SK-N-SH (cell line): ENCODE results near the gene GDPD5. TPM values are rescaled to one million over a fixed set of nuclear protein-coding genes. Genes with fewer than 3 reads are reported as not detected.

ENCODE experiments used
- CTCF ChIA-PET: fragments of 300-600, 350-600 bp; formaldehyde crosslinking; extraction: SDS; loops from one replicate; lab custom pipeline; 2021; lab: Yijun Ruan, JAX
- POLR2A ChIA-PET: fragments of 350-600 bp; sonication (Branson Sonifier 250); formaldehyde crosslinking; extraction: SDS; loops from one replicate; lab custom pipeline; 2020; ENCODE audit warnings: antibody characterized with exemption, inconsistent platforms; lab: Yijun Ruan, JAX
- DNase-seq: peaks from one replicate; pipeline ENCODE4 v3.0.0; 2012
- H2AFZ ChIP-seq: fragments of 200-600 bp; sonication (generic); 2 replicates; pipeline ENCODE4 v1.8.1; 2016; ENCODE audit warnings: antibody characterized with exemption, mild to moderate bottlenecking, low read depth
- H3F3A ChIP-seq: fragments of 200-600 bp; sonication (generic); replicated peaks from 2 replicates; pipeline ENCODE3; 2016; ENCODE audit warnings: antibody characterized with exemption, mild to moderate bottlenecking; ENCODE audit not compliant: insufficient read depth
- H3K27ac ChIP-seq, 2 experiments: fragments of 200-500 bp in 1 of 2; fragments of 200-600 bp in 1 of 2; sonication (Bioruptor generic) in 1 of 2; sonication (generic), shearing (Covaris generic) in 1 of 2; 2 replicates each; pipeline versions ENCODE4 v1.5.1 to v1.6.1; 2014 to 2016; ENCODE audit warnings: low read depth in 2 of 2, inconsistent platforms in 1 of 2, low read length in 1 of 2, mild to moderate bottlenecking in 1 of 2, mixed read lengths in 1 of 2
- H3K27me3 ChIP-seq: fragments of 200-600 bp; sonication (generic), shearing (Covaris generic); 2 replicates; pipeline ENCODE4 v1.6.1; 2016; ENCODE audit warnings: mixed run types; ENCODE audit not compliant: insufficient read depth
- H3K36me3 ChIP-seq, 2 experiments: fragments of 200-500 bp in 1 of 2; fragments of 200-600 bp in 1 of 2; sonication (Bioruptor generic) in 1 of 2; sonication (generic) in 1 of 2; replicated peaks in 1 of 2; 2 replicates each; pipeline versions ENCODE3 to v1.5.1; 2014 to 2016; ENCODE audit warnings: low read length in 1 of 2, mild to moderate bottlenecking in 1 of 2; ENCODE audit not compliant: insufficient read depth in 2 of 2, control insufficient read depth in 1 of 2
- H3K4me1 ChIP-seq, 2 experiments: fragments of 200-500 bp in 1 of 2; fragments of 200-600 bp in 1 of 2; sonication (Bioruptor generic) in 1 of 2; sonication (generic), shearing (Covaris generic) in 1 of 2; 2 replicates each; pipeline versions ENCODE4 v1.5.1 to v1.6.1; 2014 to 2016; ENCODE audit warnings: low read depth in 1 of 2, low read length in 1 of 2, mixed run types in 1 of 2; ENCODE audit not compliant: insufficient read depth in 2 of 2, control insufficient read depth in 1 of 2
- H3K4me2 ChIP-seq: fragments of 200-600 bp; sonication (generic), shearing (Covaris generic); 2 replicates; pipeline ENCODE4 v1.6.1; 2017; ENCODE audit warnings: mixed run types
- H3K4me3 ChIP-seq, 2 experiments: fragments of 200-500 bp in 1 of 2; fragments of 200-600 bp in 1 of 2; sonication (Bioruptor generic) in 1 of 2; sonication (generic), shearing (Covaris generic) in 1 of 2; 2 replicates each; pipeline versions ENCODE4 v1.5.1 to v1.8.1; 2014 to 2016; ENCODE audit warnings: low read depth in 2 of 2, inconsistent platforms in 1 of 2, low read length in 1 of 2, mild to moderate bottlenecking in 1 of 2, mixed read lengths in 1 of 2, moderate library complexity in 1 of 2
- H3K79me2 ChIP-seq: fragments of 200-600 bp; sonication (generic); 2 replicates; pipeline ENCODE4 v1.8.1; 2017; ENCODE audit warnings: mild to moderate bottlenecking; ENCODE audit not compliant: insufficient read depth
- H3K9ac ChIP-seq: fragments of 200-600 bp; sonication (generic); 2 replicates; pipeline ENCODE4 v1.6.1; 2017; ENCODE audit warnings: mixed run types
- H3K9me2 ChIP-seq: fragments of 200-600 bp; sonication (generic); 2 replicates; pipeline ENCODE4 v1.6.1; 2017; ENCODE audit warnings: mixed run types
- H3K9me3 ChIP-seq: fragments of 200-600 bp; sonication (generic); 2 replicates; pipeline ENCODE4 v1.6.1; 2017; ENCODE audit warnings: mixed run types, mild to moderate bottlenecking, moderate library complexity
- H4K20me1 ChIP-seq: fragments of 200-600 bp; sonication (generic); 2 replicates; pipeline ENCODE4 v1.6.1; 2017; ENCODE audit warnings: mild to moderate bottlenecking, mixed run types; ENCODE audit not compliant: insufficient read depth
- EZH2phosphoT487 ChIP-seq: fragments of 200-600 bp; sonication (generic); IDR thresholded peaks from 2 replicates; pipeline ENCODE4 v1.6.1; 2017; ENCODE audit warnings: low read depth, mixed run types, mild to moderate bottlenecking, antibody characterized with exemption, moderate library complexity, borderline replicate concordance
- FOSL2 ChIP-seq: IDR thresholded peaks from 2 replicates; pipeline ENCODE4 v1.4.0; 2012; ENCODE audit warnings: low read depth, mild to moderate bottlenecking, moderate library complexity, borderline replicate concordance
- FOXJ3 ChIP-seq: sonication (generic); formaldehyde crosslinking; IDR thresholded peaks from 2 replicates; pipeline ENCODE4 v1.5.1; 2020; ENCODE audit warnings: mild to moderate bottlenecking, missing genetic modification reagents
- GABPA ChIP-seq: IDR thresholded peaks from 2 replicates; pipeline ENCODE4 v1.4.0; 2012; ENCODE audit warnings: low read depth, mild to moderate bottlenecking
- MEF2A ChIP-seq: IDR thresholded peaks from 2 replicates; pipeline ENCODE4 v1.4.0; 2012; ENCODE audit warnings: low read depth, borderline replicate concordance
- POLR2AphosphoS5 ChIP-seq: IDR thresholded peaks from 2 replicates; pipeline ENCODE4 v1.6.1; 2012; ENCODE audit warnings: low read depth, low read length
- RAD21 ChIP-seq: IDR thresholded peaks from 2 replicates; pipeline ENCODE4 v1.6.1; 2012; ENCODE audit warnings: mild to moderate bottlenecking, low read length
- RCOR1 ChIP-seq: fragments of 150-350 bp; IDR thresholded peaks from 2 replicates; pipeline ENCODE4 v1.6.1; 2017; ENCODE audit warnings: antibody characterized with exemption, low read length
- RFX5 ChIP-seq: IDR thresholded peaks from 2 replicates; pipeline ENCODE4 v1.6.1; 2012; ENCODE audit warnings: mild to moderate bottlenecking, improper control_type of control experiment, low read length
- RXRA ChIP-seq: IDR thresholded peaks from 2 replicates; pipeline ENCODE4 v1.4.0; 2012; ENCODE audit warnings: low read depth, mild to moderate bottlenecking, borderline replicate concordance
- SMC3 ChIP-seq: IDR thresholded peaks from 2 replicates; pipeline ENCODE4 v1.6.1; 2012; ENCODE audit warnings: low read depth, low read length, improper control_type of control experiment
- TAF1 ChIP-seq: IDR thresholded peaks from 2 replicates; pipeline ENCODE4 v1.6.1; 2012; ENCODE audit warnings: low read depth, mild to moderate bottlenecking, low read length, moderate library complexity, borderline replicate concordance
- TEAD4 ChIP-seq: IDR thresholded peaks from 2 replicates; pipeline ENCODE4 v1.4.0; 2012; ENCODE audit warnings: mild to moderate bottlenecking, borderline replicate concordance; ENCODE audit not compliant: insufficient read depth
- WGBS: methylation state at CpG from one replicate; pipeline ENCODE4 v1.1.6; 2017; ENCODE audit warnings: low lambda C conversion rate; 5-methylcytosine and 5-hydroxymethylcytosine counted together
- polyA plus RNA-seq, 3 experiments: library from polyadenylated mRNA; depleted of rRNA; stranded (reverse); fragments of >200 nt; gene quantifications; 2 replicates each; pipeline ENCODE4 v1.2.3, GENCODE V29; 2012

The GDPD5 gene
- polyA plus RNA-seq, 1 of the 3 experiments (the other 2 are of a cell fraction): 2.2 TPM

DNA sequence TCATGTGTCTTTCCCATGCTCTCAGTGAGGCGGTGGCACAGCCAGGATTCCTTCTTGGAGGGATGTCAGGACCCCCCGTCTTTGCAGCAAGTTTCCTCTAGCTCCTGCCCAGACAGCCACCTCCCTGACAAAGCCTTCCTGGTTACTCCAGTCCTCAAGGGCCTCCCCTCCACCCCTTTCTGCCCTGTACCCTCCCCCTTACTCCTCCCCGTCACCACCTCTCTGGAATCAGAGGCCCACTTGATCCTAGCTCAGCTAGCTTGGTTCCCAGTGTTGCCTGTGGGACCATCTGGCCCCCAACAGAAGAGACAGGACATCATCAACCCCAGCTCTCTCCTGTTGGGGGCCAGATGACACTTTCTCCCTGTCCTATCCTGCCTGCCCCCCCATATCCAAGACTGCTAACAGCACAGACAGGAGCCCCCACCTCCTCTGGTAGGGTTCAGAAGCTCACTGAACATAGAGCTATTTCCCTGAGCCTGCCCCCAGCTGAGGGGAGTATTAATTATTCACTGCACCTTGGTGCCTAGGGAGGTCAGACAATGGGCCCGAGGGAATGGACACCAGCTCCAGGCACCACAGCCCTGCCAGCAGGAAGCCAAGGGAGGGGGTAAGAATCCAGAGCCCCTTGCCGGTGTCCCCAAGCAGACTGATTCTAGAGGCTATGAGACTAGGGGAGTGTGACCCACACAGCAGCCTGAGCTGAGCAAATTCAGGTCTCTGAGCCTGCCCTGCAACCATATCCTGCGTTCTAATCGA is 3.3 kb downstream of the GDPD5 start:
- H3K4me1 ChIP-seq: peaks cover 0 to 35% of the 10 kb centered on the region in 2 experiments; a peak in 1 of 4 replicates
- DNase-seq: no peak
- H3K9me2 ChIP-seq: no peaks in the 10 kb centered on the region
- H3K9ac ChIP-seq: no peak overlapping the region
- H4K20me1 ChIP-seq: no peaks in the 10 kb centered on the region
- no peak overlapping the region for H3K27ac ChIP-seq
- no peak overlapping the region for H3K4me3 ChIP-seq
- no peaks in the 10 kb centered on the region for H3K79me2 ChIP-seq
- no peak for TF ChIP-seq TAF1
- TF ChIP-seq FOXJ3 (CRISPR knock-in tag): no peak
- TF ChIP-seq RFX5: no peak
- H2AFZ ChIP-seq: no peak overlapping the region
- H3K4me2 ChIP-seq: no peak overlapping the region
- no peaks in the 10 kb centered on the region for H3F3A ChIP-seq
- CTCF ChIA-PET: interaction anchor here (0.7 to 15.4 kb wide), 13 partner anchors 10 to 273 kb away, joined by 3 to 275 read pairs (median 4); no protein-coding TSS in a partner anchor
- H3K27me3 ChIP-seq: no peaks in the 10 kb centered on the region
- H3K36me3 ChIP-seq: no peaks in the 10 kb centered on the region
- POLR2A ChIA-PET: no interaction called here
- H3K9me3 ChIP-seq: no peaks in the 10 kb centered on the region
- 92% methylated on average over 5 of the region's 7 CpGs for WGBS

DNA sequence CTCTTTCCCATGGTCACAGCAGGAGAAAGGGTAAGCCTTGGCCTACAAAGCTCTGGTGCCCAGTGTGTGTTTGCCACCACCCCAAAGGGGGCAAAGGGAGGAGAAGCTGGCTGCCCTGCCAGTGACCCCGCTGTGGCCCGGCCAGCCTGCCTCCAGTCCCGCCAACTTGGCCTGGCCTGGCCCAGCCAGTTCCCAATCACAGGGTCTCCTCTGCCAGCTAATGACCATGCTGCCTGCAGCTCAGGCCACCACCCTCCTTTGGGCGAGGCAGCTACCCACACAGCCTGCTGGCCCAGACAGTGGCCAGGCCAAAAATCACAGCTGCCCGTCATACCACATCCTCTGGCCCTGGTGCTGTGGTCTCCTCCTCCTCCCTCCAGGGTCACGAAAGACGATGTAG is 5.1 kb downstream of the GDPD5 start:
- Histone ChIP-seq H2AFZ (no peak overlapping the region), H3K4me2 (no peak overlapping the region), H3K27me3 (no peaks in the 10 kb centered on the region), H3K36me3 (no peaks in the 10 kb centered on the region), H3K4me3 (no peak overlapping the region), H3K9me2 (no peaks in the 10 kb centered on the region), H3K79me2 (no peaks in the 10 kb centered on the region), H3K27ac (no peak overlapping the region), H3F3A (no peaks in the 10 kb centered on the region), H3K4me1 (peaks cover 0 to 31% of the 10 kb centered on the region in 2 experiments; a peak in 1 of 4 replicates), H3K9me3 (no peaks in the 10 kb centered on the region), H3K9ac (no peak overlapping the region), H4K20me1 (no peaks in the 10 kb centered on the region)
- no peak for DNase-seq
- TF ChIP-seq GABPA (no peak), TEAD4 (no peak), EZH2phosphoT487 (no peak), FOSL2 (no peak), RAD21 (no peak), RXRA (no peak), MEF2A (no peak), POLR2AphosphoS5 (no peak), RCOR1 (no peak), SMC3 (no peak)
- WGBS: 80% methylated on average over 1 of the region's 7 CpGs
- CTCF ChIA-PET: interaction anchor here (1.0 to 15.4 kb wide), 7 partner anchors 8 to 113 kb away, joined by 3 to 275 read pairs (median 5); no protein-coding TSS in a partner anchor
- POLR2A ChIA-PET: no interaction called here
